ENCODE measurements around the gene SDR42E2. TPM values are rescaled to one million over a fixed set of nuclear protein-coding genes. Genes with fewer than 3 reads are reported as not detected.
"Not testable (repeated sequence)": the region's sequence is repeated elsewhere in the genome, so short reads cannot be mapped to it uniquely, and the experiment has no call there.

SDR42E2 gene
- total RNA-seq, 2 experiments from 2014 or later: not detected

DNA sequence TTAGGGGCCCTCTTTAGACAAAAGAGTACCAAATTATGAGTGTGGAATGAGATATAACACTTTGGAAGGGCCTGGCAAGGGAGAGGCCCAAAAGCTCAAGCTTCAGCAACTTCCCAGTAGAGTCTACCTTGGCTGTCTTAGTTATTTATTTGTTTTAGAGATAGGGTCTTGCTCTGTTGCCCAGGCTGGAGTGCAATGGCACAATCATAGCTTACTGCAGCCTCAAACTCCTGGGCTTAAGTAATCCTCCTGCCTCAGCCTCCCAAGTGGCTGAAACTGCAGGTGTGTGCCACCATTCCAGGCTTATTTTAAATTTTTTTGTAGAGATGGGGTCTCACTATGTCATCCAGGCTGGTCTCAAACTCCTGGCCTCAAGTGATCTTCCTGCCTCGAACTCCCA lies 10.3 kb downstream of the SDR42E2 start:
- H3K36me3 Mint-ChIP-seq (ENCODE audit: low read depth); H3K4me1 Mint-ChIP-seq; H3K9me3 Mint-ChIP-seq; POLR2A ChIA-PET; H3K27me3 Mint-ChIP-seq; DNase-seq; H3K27ac Mint-ChIP-seq; H3K4me3 Mint-ChIP-seq; CTCF ChIA-PET: not testable (repeated sequence)

DNA sequence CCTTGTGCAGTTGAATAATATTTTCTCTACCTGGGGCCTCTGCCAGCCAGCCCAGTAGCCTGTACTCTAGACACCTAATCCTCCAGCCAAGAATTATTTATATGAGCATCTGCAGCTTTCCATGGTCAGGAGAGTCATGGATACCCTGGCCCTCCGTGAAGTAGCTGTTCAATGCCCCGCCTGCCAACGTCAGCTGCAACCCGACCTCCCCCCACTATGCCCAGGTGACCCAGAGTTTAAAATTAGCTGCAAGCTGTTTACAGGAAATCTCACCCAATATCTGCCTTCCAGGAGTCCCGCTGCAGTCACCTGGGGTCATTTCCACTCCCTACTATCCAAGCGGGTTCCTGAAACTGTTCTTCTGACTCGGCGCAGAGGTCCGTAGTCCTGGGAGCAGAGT lies 12.3 kb downstream of the SDR42E2 start:
- no peak overlapping the region for H3K27ac Mint-ChIP-seq
- H3K4me3 Mint-ChIP-seq: no peak overlapping the region
- no peaks in the 10 kb centered on the region for H3K27me3 Mint-ChIP-seq
- no peaks in the 10 kb centered on the region for H3K4me1 Mint-ChIP-seq
- ChIA-PET POLR2A (no interaction called here), CTCF (interaction anchor here (1.3 kb wide), 1 partner anchor 14 kb away, joined by 3 read pairs; no protein-coding TSS in a partner anchor)
- no peaks in the 10 kb centered on the region for H3K9me3 Mint-ChIP-seq
- no peak for DNase-seq
- no peaks in the 10 kb centered on the region for H3K36me3 Mint-ChIP-seq (ENCODE audit: low read depth)

DNA sequence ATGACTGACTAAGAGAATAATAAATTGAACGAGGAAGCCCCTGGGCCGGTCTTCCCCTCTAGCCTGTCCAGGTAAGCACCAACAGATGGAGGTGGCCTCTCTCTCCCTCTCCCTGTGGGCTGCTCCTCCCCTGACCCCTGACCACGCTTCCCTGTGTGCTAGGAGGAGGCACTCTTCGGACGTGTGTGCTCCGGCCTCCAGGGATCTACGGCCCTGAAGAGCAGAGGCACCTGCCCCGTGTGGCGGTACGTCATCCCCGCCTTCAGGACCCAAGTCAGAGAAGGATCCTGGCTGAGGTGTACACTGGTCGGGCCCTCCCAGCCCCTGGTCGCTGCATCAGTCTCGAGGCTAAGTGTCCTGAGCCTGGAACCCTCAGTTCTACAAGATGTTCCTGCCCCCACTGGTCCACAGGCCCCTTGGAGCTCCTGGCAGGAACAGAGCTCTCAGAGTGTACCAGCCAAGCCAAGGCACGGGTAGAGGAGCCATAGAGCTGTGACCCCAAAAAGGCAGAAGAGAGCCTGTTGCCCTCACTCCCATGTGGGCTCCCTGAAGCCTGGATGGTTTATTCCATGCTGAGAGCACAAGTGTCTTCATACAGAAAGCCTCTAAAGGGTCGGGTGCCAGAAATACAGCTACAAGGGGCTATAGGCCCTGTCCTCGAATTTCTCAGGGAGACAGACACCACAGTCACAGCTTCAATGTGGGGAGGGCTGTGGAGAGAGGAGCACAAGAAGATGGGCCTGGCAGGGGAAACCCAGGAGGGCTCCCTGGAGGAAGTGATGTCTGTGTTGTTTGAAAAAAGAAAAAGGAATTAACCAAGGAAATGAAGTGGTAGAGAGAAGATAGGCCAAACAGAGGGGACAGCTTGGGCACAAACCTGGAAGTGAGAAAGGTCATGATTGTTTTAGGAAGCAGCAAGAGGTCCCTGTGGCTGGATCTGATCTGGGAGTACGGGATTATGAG lies 15.9 kb downstream of the SDR42E2 start:
- POLR2A ChIA-PET: interaction anchor here (0.6 kb wide), 1 partner anchor 98 kb away, joined by 3 read pairs; no protein-coding TSS in a partner anchor
- Mint-ChIP-seq H3K4me3 (no peak overlapping the region), H3K9me3 (no peaks in the 10 kb centered on the region), H3K27ac (no peak overlapping the region), H3K36me3 (ENCODE audit: low read depth) (no peaks in the 10 kb centered on the region), H3K4me1 (no peaks in the 10 kb centered on the region), H3K27me3 (no peaks in the 10 kb centered on the region)
- CTCF ChIA-PET: interaction anchor here (1.1 kb wide), 1 partner anchor 101 kb away, joined by 3 read pairs; no protein-coding TSS in a partner anchor
- no peak for DNase-seq

DNA sequence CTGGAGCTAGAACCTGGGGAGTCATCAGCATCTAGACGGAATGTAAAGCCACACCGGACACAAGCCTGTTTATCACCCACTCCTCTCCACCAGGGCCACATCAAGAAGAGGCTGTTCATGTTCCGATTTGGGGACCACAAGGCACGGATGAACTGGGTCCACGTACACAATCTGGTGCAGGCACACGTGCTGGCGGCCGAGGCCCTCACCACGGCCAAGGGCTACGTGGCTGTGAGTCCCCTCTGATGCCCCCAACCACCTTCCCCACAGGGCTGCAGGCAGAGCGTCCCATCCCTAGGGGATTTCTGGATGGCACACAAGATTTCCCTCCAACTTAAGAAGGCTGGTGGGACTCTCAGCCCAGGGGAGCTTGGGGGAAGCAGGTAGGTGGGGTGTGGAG lies 19.1 kb downstream of the SDR42E2 start:
- Mint-ChIP-seq H3K4me3 (no peak overlapping the region), H3K36me3 (ENCODE audit: low read depth) (no peaks in the 10 kb centered on the region), H3K27ac (no peak overlapping the region), H3K9me3 (no peaks in the 10 kb centered on the region), H3K27me3 (no peaks in the 10 kb centered on the region), H3K4me1 (no peaks in the 10 kb centered on the region)
- DNase-seq: no peak
- POLR2A ChIA-PET: no interaction called here
- CTCF ChIA-PET: no interaction called here

DNA sequence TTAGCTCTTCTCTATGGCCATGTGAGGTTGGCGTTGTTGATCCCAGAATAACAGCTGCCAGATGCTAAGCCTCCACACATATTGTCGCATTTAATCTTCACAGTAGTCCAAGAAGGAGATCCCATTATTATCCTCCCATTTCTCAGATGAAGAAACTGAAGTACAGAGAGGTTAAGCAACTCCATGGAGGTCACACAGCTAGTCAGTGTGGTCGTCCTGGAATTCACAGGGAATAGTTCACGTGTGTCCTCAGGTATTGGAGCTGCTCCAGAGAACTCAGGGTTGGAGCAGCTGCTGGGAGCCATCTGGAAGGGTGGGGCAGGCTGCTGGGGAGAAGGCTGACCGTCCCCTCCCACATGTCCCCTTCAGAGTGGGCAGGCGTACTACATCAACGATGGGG lies 19.5 kb downstream of the SDR42E2 start:
- Mint-ChIP-seq H3K4me3 (no peak overlapping the region), H3K36me3 (ENCODE audit: low read depth) (no peaks in the 10 kb centered on the region), H3K4me1 (no peaks in the 10 kb centered on the region), H3K9me3 (no peaks in the 10 kb centered on the region), H3K27me3 (no peaks in the 10 kb centered on the region), H3K27ac (no peak overlapping the region)
- CTCF ChIA-PET: no interaction called here
- POLR2A ChIA-PET: no interaction called here
- no peak for DNase-seq

DNA sequence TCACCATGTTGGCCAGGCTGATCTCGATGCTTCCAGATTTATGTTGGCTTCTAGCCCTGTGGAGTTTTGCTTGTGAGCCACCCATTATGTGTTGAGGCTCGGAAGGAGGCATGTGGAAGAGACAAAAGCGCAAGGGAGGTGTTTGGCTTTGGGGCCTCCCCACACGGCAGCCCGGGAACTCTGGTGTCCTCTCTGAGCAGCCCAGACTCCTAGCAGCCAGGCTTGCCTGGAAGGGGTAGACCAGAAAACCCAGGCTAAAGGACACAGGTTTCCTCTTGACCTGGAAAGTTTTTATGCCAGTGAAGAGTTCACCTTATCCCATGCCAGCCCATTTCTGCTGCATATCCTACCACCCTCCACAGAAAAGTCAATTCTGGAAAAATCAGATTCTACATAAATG lies 21.0 kb downstream of the SDR42E2 start:
- Mint-ChIP-seq H3K4me3 (no peak overlapping the region), H3K27ac (no peak overlapping the region), H3K27me3 (no peaks in the 10 kb centered on the region), H3K9me3 (no peaks in the 10 kb centered on the region), H3K36me3 (ENCODE audit: low read depth) (no peaks in the 10 kb centered on the region), H3K4me1 (peaks cover 4% of the 10 kb centered on the region)
- DNase-seq: no peak
- POLR2A ChIA-PET: no interaction called here
- CTCF ChIA-PET: no interaction called here

DNA sequence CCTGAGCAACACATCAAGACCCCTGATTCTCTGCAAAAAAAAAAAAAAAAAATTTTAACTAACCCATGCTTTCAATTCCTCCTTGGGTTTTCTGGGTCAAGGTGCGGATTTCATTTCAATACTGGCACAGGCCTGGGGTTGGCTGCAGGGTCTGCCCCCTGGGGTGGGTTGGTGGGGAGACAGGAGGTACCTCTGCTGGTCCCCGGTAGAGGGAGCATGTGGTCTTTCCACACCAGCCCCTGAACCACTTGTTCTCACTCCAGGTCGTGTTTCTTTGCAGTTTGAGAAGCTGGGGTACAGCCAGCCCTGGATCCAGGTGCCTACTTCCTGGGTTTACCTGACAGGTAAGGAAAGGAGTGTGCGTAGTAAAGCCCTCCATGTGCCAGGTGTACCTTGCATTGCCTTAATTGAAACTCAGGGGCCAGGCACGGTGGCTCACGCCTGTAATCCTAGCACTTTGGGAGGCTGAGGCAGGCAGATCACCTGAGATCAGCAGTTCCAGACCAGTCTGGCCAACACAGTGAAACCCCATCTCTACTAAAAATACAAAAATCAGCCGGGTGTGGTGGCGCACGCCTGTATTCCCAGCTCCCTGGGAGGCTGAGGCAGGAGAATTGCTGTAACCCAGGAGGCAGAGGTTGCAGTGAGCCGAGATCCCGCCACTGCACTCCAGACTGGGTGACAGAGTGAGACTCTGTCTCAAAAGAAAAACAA lies 21.8 kb downstream of the SDR42E2 start:
- CTCF ChIA-PET: no interaction called here
- H3K4me1 Mint-ChIP-seq: peaks cover 11% of the 10 kb centered on the region
- POLR2A ChIA-PET: no interaction called here
- H3K27ac Mint-ChIP-seq: no peak overlapping the region
- H3K36me3 Mint-ChIP-seq (ENCODE audit: low read depth): no peaks in the 10 kb centered on the region
- H3K4me3 Mint-ChIP-seq: no peak overlapping the region
- no peaks in the 10 kb centered on the region for H3K9me3 Mint-ChIP-seq
- no peaks in the 10 kb centered on the region for H3K27me3 Mint-ChIP-seq
- no peak for DNase-seq

DNA sequence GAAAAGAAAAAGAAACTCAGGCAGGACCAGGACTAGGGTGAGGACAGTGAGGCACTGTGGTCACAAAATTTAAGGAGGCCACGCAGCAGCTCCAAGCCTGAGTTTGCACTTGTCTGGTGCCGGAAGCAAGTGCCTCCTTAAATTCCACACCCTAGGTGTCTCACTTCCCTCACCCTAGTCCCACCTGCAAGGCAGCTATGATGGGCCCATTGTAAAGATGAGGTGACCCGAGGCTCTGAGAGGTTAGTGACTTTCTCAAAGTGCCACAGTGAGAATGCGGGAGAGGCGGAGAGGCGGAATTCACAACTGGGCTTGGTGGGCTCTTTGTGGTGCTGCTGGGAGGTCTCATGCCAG lies 22.3 kb downstream of the SDR42E2 start:
- Mint-ChIP-seq H3K27ac (no peak overlapping the region), H3K4me3 (no peak overlapping the region), H3K27me3 (no peaks in the 10 kb centered on the region), H3K4me1 (peaks cover 17% of the 10 kb centered on the region), H3K36me3 (ENCODE audit: low read depth) (no peaks in the 10 kb centered on the region), H3K9me3 (no peaks in the 10 kb centered on the region)
- no peak for DNase-seq
- CTCF ChIA-PET: no interaction called here
- POLR2A ChIA-PET: no interaction called here

DNA sequence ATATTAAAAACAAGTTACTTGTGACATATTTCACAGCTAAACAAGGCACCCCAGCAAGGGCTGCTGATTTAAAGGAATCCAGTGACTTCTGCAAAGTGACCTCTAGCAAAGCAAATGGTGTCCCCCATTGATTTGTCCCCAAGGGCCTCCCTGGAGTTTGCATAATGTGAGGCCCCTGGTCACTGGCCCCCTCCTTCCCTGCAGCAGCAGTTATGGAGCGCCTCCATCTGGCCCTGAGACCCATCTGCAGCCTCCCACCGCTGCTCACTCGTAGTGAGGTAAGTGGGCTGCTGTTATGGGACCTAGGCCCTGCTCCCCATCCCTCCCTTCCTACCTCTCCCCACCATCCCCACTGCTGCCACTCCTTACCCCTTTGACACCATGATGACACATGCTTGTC lies 24.2 kb downstream of the SDR42E2 start:
- H3K27me3 Mint-ChIP-seq: no peaks in the 10 kb centered on the region
- ChIA-PET CTCF (interaction anchor here (1.5 to 4.2 kb wide), 2 partner anchors 109 to 186 kb away, joined by 5 to 79 read pairs; partner anchors contain the start of gene PDZD9), POLR2A (no interaction called here)
- H3K36me3 Mint-ChIP-seq (ENCODE audit: low read depth): no peaks in the 10 kb centered on the region
- H3K4me1 Mint-ChIP-seq: peaks cover 20% of the 10 kb centered on the region
- no peaks in the 10 kb centered on the region for H3K9me3 Mint-ChIP-seq
- no peak overlapping the region for H3K27ac Mint-ChIP-seq
- no peak for DNase-seq
- no peak overlapping the region for H3K4me3 Mint-ChIP-seq

DNA sequence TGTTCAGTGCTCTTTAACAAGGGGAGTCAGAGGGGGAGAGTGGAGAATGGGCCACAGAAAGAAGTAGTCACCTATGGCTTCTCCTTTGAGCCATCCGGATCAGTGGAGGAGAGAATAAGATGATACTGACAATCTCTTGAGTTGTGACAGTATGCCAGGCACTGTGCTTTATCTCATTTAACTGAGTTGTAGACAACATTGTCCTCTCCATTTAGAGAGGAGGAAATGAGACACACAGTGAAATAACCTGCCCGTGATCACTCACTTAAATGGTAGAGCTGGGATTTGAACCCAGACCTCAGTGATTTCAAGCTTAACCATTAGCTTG lies 25.9 kb downstream of the SDR42E2 start:
- peaks cover 32% of the 10 kb centered on the region for H3K4me1 Mint-ChIP-seq
- no peaks in the 10 kb centered on the region for H3K9me3 Mint-ChIP-seq
- no peaks in the 10 kb centered on the region for H3K36me3 Mint-ChIP-seq (ENCODE audit: low read depth)
- H3K27ac Mint-ChIP-seq: peak overlapping the region; percentile 62
- H3K4me3 Mint-ChIP-seq: no peak overlapping the region
- no peaks in the 10 kb centered on the region for H3K27me3 Mint-ChIP-seq
- POLR2A ChIA-PET: interaction anchor here (1.1 to 5.8 kb wide), 7 partner anchors 18 to 235 kb away, joined by 3 to 71 read pairs (median 11); partner anchors contain the start of genes EEF2K, MOSMO, POLR3E and UQCRC2
- CTCF ChIA-PET: interaction anchor here (0.6 to 14.1 kb wide), 28 partner anchors 14 to 240 kb away, joined by 3 to 183 read pairs (median 6); partner anchors contain the start of genes MOSMO, PDZD9, POLR3E and UQCRC2
- DNase-seq: no peak

DNA sequence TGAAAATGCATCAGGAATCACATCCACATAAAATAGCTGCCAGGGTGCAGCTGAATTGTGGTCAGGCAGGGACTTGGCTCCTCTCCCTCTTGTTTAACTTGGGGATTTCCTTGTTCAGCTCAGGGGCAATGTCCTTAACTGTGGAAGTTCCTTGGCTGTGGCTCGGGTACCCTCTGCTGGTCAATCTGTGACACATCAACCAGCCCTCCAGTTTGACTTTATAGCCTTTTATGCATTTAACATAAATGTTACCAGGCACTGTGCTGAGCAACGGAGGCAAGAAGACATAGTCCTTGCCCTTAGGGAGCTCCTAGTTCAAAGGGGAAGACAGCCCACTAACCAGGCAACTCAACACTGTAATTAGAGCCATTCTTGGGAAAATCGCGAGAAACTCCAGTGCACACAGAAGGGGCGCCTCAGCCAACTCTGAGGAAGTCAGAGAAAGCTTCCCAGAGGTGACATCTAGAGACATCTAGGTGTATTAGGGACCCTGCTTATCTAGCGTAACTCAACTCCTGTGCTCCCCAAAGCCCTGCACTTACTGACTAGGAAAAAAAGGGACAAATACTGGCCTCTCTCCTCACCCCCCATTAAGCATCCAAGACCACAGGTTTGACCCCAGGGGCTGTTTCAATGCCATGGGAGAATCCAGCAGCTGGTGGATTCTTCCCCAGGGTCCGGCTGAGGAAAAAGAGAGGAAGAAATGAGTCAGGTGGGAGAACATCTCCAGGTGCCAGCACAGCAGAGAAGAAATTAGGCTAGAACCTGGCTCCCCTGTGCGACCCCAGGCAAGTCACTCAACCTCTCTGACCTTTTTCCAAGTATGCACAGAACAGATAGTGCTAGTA lies 26.5 kb downstream of the SDR42E2 start:
- Mint-ChIP-seq H3K4me3 (peak overlapping the region; percentile 87), H3K36me3 (ENCODE audit: low read depth) (peaks cover 4% of the 10 kb centered on the region), H3K4me1 (peaks cover 38% of the 10 kb centered on the region), H3K27me3 (no peaks in the 10 kb centered on the region), H3K27ac (peak overlapping the region; percentile 99), H3K9me3 (no peaks in the 10 kb centered on the region)
- CTCF ChIA-PET: interaction anchor here (0.6 to 14.1 kb wide), 32 partner anchors 12 to 240 kb away, joined by 3 to 183 read pairs (median 4); partner anchors contain the start of genes MOSMO, PDZD9, POLR3E and UQCRC2
- POLR2A ChIA-PET: interaction anchor here (0.9 to 5.8 kb wide), 11 partner anchors 17 to 368 kb away, joined by 3 to 71 read pairs (median 4); partner anchors contain the start of genes EEF2K, MOSMO, POLR3E and UQCRC2
- DNase-seq: peak; percentile 73

DNA sequence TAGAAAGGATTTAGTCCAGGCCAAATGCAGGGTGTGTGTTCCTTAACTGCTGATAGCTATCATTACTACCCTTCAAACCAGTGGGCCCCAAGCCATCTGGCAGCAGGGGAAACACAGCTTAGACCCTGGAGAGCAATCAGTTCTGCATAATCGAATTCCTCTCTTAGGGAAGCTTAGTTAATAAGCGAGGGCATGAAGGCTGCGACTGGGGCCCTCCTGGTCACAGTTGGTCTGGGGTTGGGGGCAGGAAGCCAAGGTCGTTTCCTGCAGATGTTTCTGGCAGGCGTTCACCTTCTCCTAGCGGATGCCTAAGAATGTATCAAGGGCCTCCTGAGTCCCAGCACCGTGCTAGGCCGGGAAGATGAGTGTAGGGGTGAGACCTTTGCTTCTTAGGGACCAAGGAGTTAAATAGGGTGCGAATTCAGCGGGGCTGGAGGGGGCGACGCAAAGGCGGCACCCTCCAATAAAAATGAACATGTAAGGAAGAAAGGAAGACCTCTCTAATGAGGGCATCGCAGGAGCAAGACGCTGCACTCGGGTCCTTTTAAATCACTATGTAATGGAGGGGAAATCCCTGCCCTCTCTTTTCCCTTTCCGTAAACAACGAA lies 27.3 kb downstream of the SDR42E2 start:
- peaks cover 7% of the 10 kb centered on the region for H3K36me3 Mint-ChIP-seq (ENCODE audit: low read depth)
- H3K4me3 Mint-ChIP-seq: peak overlapping the region; percentile 87
- H3K4me1 Mint-ChIP-seq: peaks cover 43% of the 10 kb centered on the region
- ChIA-PET CTCF (interaction anchor here (0.5 to 14.1 kb wide), 19 partner anchors 13 to 241 kb away, joined by 3 to 183 read pairs (median 6); partner anchors contain the start of genes MOSMO, PDZD9, POLR3E and UQCRC2), POLR2A (interaction anchor here (0.9 to 5.8 kb wide), 12 partner anchors 16 to 369 kb away, joined by 3 to 71 read pairs (median 6); partner anchors contain the start of genes EEF2K, MOSMO, POLR3E and UQCRC2)
- peak; percentile 41 for DNase-seq
- H3K27me3 Mint-ChIP-seq: no peaks in the 10 kb centered on the region
- H3K27ac Mint-ChIP-seq: peak overlapping the region; percentile 99
- no peaks in the 10 kb centered on the region for H3K9me3 Mint-ChIP-seq

Measured in activated CD4-positive, alpha-beta memory T cell treated with anti-CD3 and anti-CD28 coated beads, Interleukin-2, amount 10 ng/mL, durations not matched to agents 7 days and 5 days (primary cell).